T-helper 9 cell (primary cell): Measurements from ENCODE around the gene ULK1.

Source experiments
- DNase-seq: peaks from one replicate; pipeline ENCODE4 v3.0.0-alpha.2; 2020
- total RNA-seq, 2 donors: gene quantifications; one replicate each; lab custom pipeline; 2026; lab: John Stamatoyannopoulos, UW

ULK1 gene
- 55.3 to 94.8 reads per million in 2 donors for total RNA-seq

GRCh38 chr12:131894313-131894860, at the start of gene ULK1:
TSS of gene ULK1 (plus strand) at chr12:131894622. CDS start at chr12:131895002, 380 bp downstream.
- DNase-seq, result peak; percentile 92

GRCh38 chr12:131844656-131845055, 49.8 kb upstream of the ULK1 start:
- no peak for DNase-seq

GRCh38 chr12:131845121-131845520, 49.3 kb upstream of the ULK1 start:
- no peak for DNase-seq

- DNase-seq, result no peak
Measured at GRCh38 chr12:131847456-131847855, 47.0 kb upstream of the ULK1 start.

GRCh38 chr12:131848753-131849152, 45.7 kb upstream of the ULK1 start:
- no peak for DNase-seq

GRCh38 chr12:131849700-131850553, 44.5 kb upstream of the ULK1 start:
- DNase-seq, result no peak

- no peak for DNase-seq
Measured at GRCh38 chr12:131850856-131851559, 43.4 kb upstream of the ULK1 start.

- no peak for DNase-seq
Measured at GRCh38 chr12:131851741-131852550, 42.5 kb upstream of the ULK1 start.

- DNase-seq, result no peak
Measured at GRCh38 chr12:131852551-131853299, 41.7 kb upstream of the ULK1 start.

- no peak for DNase-seq
Measured at GRCh38 chr12:131853832-131854797, 40.3 kb upstream of the ULK1 start.

- DNase-seq, result no peak
Measured at GRCh38 chr12:131854861-131855476, 39.5 kb upstream of the ULK1 start.

- no peak for DNase-seq
Measured at GRCh38 chr12:131855521-131856142, 38.8 kb upstream of the ULK1 start.

- no peak for DNase-seq
Measured at GRCh38 chr12:131856366-131857097, 37.9 kb upstream of the ULK1 start.

- DNase-seq, result no peak
Measured at GRCh38 chr12:131857908-131858850, 36.2 kb upstream of the ULK1 start.

- DNase-seq, result no peak
Measured at GRCh38 chr12:131860472-131861260, 33.8 kb upstream of the ULK1 start.

GRCh38 chr12:131861261-131862083, 33.0 kb upstream of the ULK1 start:
- no peak for DNase-seq
